Body of pancreas (tissue), 4 donors: Measurements from ENCODE around the gene SLC35F6.

Experiments
- CTCF ChIP-seq, 7 experiments: fragments of 450-650 bp in 4 of 7; fragments of 200-600 bp in 3 of 7; sonication (generic) in 3 of 7; IDR thresholded peaks; one replicate each; pipeline ENCODE4 v1.5.1; 2016 to 2019; ENCODE audit warnings: antibody characterized with exemption in 7 of 7
- POLR2A ChIP-seq, 3 donors: fragments of 450-650 bp; IDR thresholded peaks; one replicate each; pipeline ENCODE4 v1.6.1; 2016; ENCODE audit warnings: antibody characterized with exemption in 3 of 3, mild to moderate bottlenecking in 2 of 3

- TF ChIP-seq CTCF (IDR thresholded peaks at IDR 0.05) (no peak), POLR2A (IDR thresholded peaks at IDR 0.05) (no peak)
These were observed 37.7 kb downstream of the SLC35F6 start for GRCh38 chr2:26801796-26802195.
